GM12872 (cell line): ENCODE results near the gene HDAC7.

Source experiments
- TF ChIP-seq, protein P1 (sequence below): IDR thresholded peaks from 3 replicates; pipeline ENCODE4 v1.5.1; 2011; ENCODE audit warnings: low read depth, mild to moderate bottlenecking, low read length, moderate library complexity; ENCODE audit not compliant: insufficient read depth

Gene HDAC7

DNA sequence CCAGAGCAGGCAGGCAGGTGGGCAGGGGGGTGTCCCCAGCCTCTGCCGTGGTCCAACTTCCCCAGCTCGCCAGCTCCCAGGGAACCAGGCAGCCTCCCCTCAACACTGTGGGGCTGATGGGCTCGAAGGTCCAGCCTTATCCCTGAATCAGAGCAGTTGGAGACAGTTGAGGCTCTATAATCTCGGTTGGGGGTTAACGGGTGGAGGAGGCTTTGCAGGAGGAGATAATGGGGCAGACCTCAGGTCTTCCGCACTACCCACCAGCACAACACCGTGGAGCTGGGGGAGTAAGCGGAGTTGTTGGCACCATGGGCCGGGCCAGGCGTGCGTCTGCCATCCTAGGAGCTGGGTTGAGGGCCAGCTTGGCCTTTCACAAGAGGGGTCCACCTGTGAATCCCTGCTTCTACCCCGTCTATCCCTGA, 13.9 kb upstream of the HDAC7 start:
- TF ChIP-seq, protein P1, sequence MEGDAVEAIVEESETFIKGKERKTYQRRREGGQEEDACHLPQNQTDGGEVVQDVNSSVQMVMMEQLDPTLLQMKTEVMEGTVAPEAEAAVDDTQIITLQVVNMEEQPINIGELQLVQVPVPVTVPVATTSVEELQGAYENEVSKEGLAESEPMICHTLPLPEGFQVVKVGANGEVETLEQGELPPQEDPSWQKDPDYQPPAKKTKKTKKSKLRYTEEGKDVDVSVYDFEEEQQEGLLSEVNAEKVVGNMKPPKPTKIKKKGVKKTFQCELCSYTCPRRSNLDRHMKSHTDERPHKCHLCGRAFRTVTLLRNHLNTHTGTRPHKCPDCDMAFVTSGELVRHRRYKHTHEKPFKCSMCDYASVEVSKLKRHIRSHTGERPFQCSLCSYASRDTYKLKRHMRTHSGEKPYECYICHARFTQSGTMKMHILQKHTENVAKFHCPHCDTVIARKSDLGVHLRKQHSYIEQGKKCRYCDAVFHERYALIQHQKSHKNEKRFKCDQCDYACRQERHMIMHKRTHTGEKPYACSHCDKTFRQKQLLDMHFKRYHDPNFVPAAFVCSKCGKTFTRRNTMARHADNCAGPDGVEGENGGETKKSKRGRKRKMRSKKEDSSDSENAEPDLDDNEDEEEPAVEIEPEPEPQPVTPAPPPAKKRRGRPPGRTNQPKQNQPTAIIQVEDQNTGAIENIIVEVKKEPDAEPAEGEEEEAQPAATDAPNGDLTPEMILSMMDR: no peak

DNA sequence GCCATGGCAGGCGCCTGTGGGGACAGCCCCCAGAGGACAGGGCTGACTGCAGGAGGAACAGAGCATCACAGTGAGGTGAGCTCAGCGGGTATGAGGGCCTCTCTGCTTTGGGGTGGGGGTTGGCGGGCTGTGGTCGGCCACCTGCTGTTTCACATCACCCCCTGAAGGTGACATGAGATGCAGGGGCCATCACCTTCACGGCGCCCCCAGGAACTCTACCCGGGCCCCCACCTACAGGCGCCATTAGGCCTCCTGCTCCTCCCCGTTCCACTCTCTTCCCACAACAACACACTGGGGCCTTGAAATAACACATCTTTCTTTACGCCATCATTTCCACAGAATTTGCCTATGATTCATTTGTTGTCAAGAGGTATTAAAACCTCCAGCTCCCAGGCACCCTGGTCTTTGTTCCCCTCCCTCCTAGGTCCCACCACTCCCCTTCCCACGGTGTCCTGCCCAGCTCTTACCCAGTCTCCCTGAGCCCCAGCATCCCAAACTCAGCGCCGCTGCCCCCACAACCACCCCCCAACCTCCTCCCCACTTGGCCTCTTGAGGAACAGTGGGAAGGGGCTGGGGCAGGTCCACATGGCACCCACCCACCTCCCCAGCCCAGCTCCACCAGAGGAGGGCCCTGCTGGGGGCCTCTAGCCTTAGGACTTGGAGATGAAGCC, 12.7 kb upstream of the HDAC7 start:
- TF ChIP-seq, protein P1: no peak

DNA sequence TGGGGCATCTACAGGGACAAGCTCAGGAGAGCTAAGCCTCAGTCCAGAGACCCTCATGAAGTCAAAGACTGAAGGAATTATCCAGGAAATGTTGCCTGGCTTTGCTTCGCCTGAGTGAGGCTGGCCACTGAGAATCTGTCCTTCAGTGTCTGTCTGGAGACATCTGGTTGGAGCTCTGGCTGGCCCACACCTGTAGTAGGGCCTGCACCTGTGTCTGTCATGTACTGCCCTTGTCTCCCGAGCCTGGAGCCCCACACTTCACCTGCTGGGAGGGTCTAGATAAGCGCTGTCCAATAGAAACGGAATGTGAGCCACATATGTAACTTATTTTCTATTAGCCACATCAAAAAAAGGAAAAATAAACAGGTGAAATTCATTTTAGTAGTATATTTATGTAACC, 9.9 kb upstream of the HDAC7 start:
- TF ChIP-seq, protein P1: no peak

DNA sequence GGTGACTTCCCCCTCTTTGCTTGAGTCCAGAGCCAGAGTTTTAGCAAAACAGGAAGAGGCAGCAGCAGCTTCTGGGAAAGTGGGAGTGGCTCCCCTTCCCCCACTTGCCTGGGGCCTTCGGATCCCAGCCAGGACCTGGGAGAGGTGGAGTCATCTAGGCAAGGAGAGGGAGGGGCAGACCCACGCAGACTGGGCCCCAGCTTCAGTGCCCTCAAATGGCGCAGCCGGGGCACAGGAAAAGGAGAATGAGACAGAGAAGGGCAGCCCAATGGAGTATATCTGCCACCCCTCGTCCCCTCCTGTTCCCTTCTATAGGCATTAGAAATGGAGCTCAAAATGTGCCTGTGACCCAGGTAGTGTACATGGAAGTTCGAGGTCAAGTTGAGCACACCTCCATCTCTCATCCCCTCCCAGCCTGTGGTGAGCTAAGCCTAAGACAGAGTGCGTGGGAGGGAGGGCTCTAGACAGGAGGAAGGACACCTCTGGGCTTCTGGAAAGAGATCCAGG, 9.3 kb upstream of the HDAC7 start:
- TF ChIP-seq, protein P1: no peak

DNA sequence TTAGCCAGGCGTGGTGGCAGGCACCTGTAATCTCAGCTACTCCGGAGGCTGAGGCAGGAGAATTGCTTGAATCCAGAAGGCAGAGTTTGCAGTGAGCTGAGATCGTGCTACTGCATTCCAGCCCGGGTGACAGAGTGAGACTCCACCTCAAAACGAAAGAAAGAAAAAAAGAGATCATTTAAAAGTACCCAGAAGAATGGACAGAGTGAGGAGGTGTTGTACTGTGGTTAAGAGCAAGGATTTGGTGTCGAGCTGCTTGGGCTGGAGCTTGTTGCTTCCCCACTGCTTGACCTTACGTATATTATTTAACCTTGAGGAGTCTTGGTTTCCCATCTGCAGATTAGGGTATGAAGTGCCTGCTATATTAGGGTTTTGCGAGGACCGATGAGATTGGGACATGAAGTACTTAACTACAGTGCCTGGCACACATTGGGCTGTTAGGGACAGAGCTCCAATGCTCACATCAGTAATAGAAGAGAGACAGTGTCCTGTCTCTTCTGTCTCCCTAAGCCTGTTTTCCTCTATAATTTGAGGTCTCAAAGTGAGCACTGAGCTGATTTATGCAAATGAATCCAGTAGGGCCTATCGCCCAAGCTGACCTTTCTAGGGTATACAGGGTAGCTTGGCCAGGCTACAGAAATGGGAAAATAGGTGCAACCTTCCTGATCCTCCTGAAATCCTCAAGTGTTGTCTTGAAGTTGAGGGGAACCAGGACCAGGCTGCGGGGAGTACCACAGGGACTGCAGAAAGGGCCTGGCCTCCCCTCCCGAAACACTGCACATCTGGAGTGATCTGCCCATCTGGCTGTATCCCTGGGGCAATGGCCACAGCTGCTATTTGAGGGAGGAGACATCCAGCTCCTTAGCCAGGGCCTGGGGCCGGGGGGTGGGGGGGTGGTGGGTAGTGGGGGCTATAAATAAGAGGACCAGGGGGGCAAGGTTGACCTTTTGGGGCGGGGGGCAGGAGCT, 8.6 kb upstream of the HDAC7 start:
- TF ChIP-seq, protein P1: no peak

DNA sequence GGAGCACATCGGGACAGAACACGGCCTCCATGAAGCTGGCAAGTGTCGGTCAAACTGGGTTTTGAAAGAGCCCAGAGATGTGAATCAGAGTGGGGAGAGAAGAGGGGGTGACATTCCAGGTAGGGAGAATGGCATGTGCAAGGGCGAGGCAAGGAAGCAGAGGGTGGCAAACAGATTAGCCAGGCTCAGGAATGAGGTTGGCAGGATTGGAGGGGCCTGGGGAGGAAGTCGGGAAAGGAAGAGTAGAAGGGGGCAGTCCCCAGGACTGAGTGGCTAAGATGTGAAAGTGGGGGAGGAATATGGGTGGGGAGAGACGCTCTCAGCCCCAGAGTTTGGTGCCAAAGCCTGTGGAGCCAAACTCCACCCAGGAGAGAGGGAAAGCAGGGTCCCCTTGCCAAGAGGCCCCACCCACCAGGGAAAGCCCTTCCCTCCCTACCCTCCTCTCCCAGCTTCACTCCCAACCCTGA, 5.5 kb upstream of the HDAC7 start:
- TF ChIP-seq, protein P1: no peak

DNA sequence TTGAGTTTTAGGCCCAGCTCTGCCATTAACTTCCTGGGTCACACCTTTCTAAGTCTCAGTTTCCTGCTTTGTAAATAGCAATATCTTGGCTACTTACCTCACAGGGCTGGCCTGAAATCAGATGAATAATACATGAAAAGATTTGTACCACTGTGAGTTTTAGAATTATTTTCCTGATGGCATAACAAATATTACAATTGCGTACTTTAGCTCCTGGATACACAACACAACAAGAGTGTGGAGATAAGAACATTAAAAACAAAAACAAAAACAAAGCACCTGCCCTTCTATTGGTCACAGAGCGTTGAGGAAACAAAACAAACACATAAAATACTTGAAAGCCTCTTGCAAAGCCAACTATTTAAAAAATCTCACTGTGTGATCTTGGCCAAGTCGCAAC, 4.9 kb upstream of the HDAC7 start:
- TF ChIP-seq, protein P1: no peak
